IMR-90 (cell line): ENCODE results near the gene CAMTA1. TPM values are rescaled to one million over a fixed set of nuclear protein-coding genes. Genes with fewer than 3 reads are reported as not detected.

Source experiments
- ATAC-seq: fragments of 200-7000 bp; cut with Tn5 transposase; 2 replicates; pipeline ENCODE4 v1.9.1; 2020; ENCODE audit warnings: low read depth, mild to moderate bottlenecking, moderate library complexity
- BruUV-seq: library from RNA; stranded (reverse); fragments of 400-500 nt; replicated peaks from 2 replicates; lab custom pipeline; 2021; lab: Mats Ljungman, UMichigan
- CTCF ChIA-PET: fragments of 300-600 bp; formaldehyde crosslinking; extraction: SDS; loops from one replicate; lab custom pipeline; 2021; ENCODE audit warnings: antibody characterized with exemption; lab: Yijun Ruan, JAX
- POLR2A ChIA-PET: fragments of 300-600 bp; sonication (Branson Sonifier 250); formaldehyde crosslinking; loops from one replicate; lab custom pipeline; 2022; ENCODE audit warnings: antibody characterized with exemption; ENCODE audit not compliant: unreplicated experiment; lab: Charles Lee
- DNase-seq: peaks from one replicate; pipeline ENCODE4 v3.0.0; 2013
- H2AFZ ChIP-seq: replicated peaks from 2 replicates; pipeline ENCODE3; 2013; ENCODE audit warnings: low read length, mild to moderate bottlenecking; ENCODE audit not compliant: poor library complexity
- H2AK5ac ChIP-seq: 2 replicates; pipeline ENCODE4 v1.6.1; 2013; ENCODE audit warnings: low read depth, low read length, inconsistent platforms
- H2AK9ac ChIP-seq: replicated peaks from 2 replicates; pipeline ENCODE3; 2013; ENCODE audit warnings: mild to moderate bottlenecking, low read depth, low read length, moderate library complexity; ENCODE audit not compliant: poor library complexity
- H2BK120ac ChIP-seq: 2 replicates; pipeline ENCODE4 v1.6.1; 2013; ENCODE audit warnings: low read depth, low read length, inconsistent platforms
- H2BK15ac ChIP-seq: 3 replicates; pipeline ENCODE4 v1.6.1; 2013; ENCODE audit warnings: low read depth, low read length, inconsistent platforms
- H2BK20ac ChIP-seq: 2 replicates; pipeline ENCODE4 v1.6.1; 2013; ENCODE audit warnings: low read depth, mild to moderate bottlenecking, inconsistent platforms, low read length, moderate library complexity
- H2BK5ac ChIP-seq: 2 replicates; pipeline ENCODE4 v1.6.1; 2013; ENCODE audit warnings: mild to moderate bottlenecking, low read depth, low read length, inconsistent platforms; ENCODE audit not compliant: poor library complexity, severe bottlenecking
- H3K14ac ChIP-seq: replicated peaks from 2 replicates; pipeline ENCODE4 v1.6.1; 2013; ENCODE audit warnings: low read depth, low read length, inconsistent platforms
- H3K18ac ChIP-seq: 2 replicates; pipeline ENCODE4 v1.6.1; 2013; ENCODE audit warnings: low read depth, low read length, control low read depth
- H3K23ac ChIP-seq: 2 replicates; pipeline ENCODE4 v1.6.1; 2013; ENCODE audit warnings: low read depth, low read length, inconsistent platforms
- H3K27ac ChIP-seq: 2 replicates; pipeline ENCODE4 v1.5.1; 2013; ENCODE audit warnings: mild to moderate bottlenecking, control low read depth, low read length; ENCODE audit not compliant: insufficient read depth
- H3K27me3 ChIP-seq: 2 replicates; pipeline ENCODE4 v1.6.1; 2013; ENCODE audit warnings: low read length; ENCODE audit not compliant: control insufficient read depth, insufficient read depth
- H3K36me3 ChIP-seq: 2 replicates; pipeline ENCODE4 v1.6.1; 2013; ENCODE audit warnings: low read length, mixed read lengths; ENCODE audit not compliant: control insufficient read depth, insufficient read depth
- H3K4ac ChIP-seq: 2 replicates; pipeline ENCODE4 v1.6.1; 2013; ENCODE audit warnings: low read depth, low read length, inconsistent platforms
- H3K4me1 ChIP-seq: 2 replicates; pipeline ENCODE4 v1.6.1; 2013; ENCODE audit warnings: low read length, mixed read lengths; ENCODE audit not compliant: control insufficient read depth, insufficient read depth
- H3K4me2 ChIP-seq: 2 replicates; pipeline ENCODE4 v1.6.1; 2013; ENCODE audit warnings: low read depth, mild to moderate bottlenecking, control low read depth, low read length, moderate library complexity
- H3K4me3 ChIP-seq: 2 replicates; pipeline ENCODE4 v1.5.1; 2013; ENCODE audit warnings: low read depth, mild to moderate bottlenecking, control low read depth, low read length, moderate library complexity; ENCODE audit not compliant: insufficient read depth
- H3K56ac ChIP-seq: 2 replicates; pipeline ENCODE4 v1.6.1; 2013; ENCODE audit warnings: low read length, inconsistent platforms; ENCODE audit not compliant: insufficient read depth; ENCODE audit errors: extremely low read depth
- H3K79me1 ChIP-seq, 2 experiments: 2 replicates each; pipeline ENCODE4 v1.6.1; 2013; ENCODE audit warnings: low read length in 2 of 2, inconsistent platforms in 1 of 2, low read depth in 1 of 2
- H3K9ac ChIP-seq: 2 replicates; pipeline ENCODE4 v1.6.1; 2013; ENCODE audit warnings: low read depth, low read length, control low read depth
- H3K9me1 ChIP-seq: 2 replicates; pipeline ENCODE4 v1.6.1; 2013; ENCODE audit warnings: low read length, inconsistent platforms; ENCODE audit not compliant: insufficient read depth
- H3K9me3 ChIP-seq: 2 replicates; pipeline ENCODE4 v1.6.1; 2013; ENCODE audit warnings: low read length; ENCODE audit not compliant: control insufficient read depth, insufficient read depth
- H4K20me1 ChIP-seq: 2 replicates; pipeline ENCODE4 v1.6.1; 2013; ENCODE audit warnings: low read length, inconsistent platforms; ENCODE audit not compliant: insufficient read depth
- H4K5ac ChIP-seq: 2 replicates; pipeline ENCODE4 v1.6.1; 2013; ENCODE audit warnings: mild to moderate bottlenecking, low read depth, low read length, control low read depth
- H4K8ac ChIP-seq, 2 experiments: 2 replicates each; pipeline ENCODE4 v1.6.1; 2013; ENCODE audit warnings: low read depth in 2 of 2, low read length in 2 of 2, control low read depth in 1 of 2, inconsistent platforms in 1 of 2
- H4K91ac ChIP-seq: 2 replicates; pipeline ENCODE4 v1.6.1; 2013; ENCODE audit warnings: low read depth, low read length, inconsistent platforms; ENCODE audit not compliant: insufficient read depth
- BHLHE40 ChIP-seq: fragments of 150-350 bp; IDR thresholded peaks from 2 replicates; pipeline ENCODE4 v1.6.1; 2016; ENCODE audit warnings: mild to moderate bottlenecking, low read depth, low read length
- CEBPB ChIP-seq: IDR thresholded peaks from 2 replicates; pipeline ENCODE4 v1.6.1; 2012; ENCODE audit warnings: low read depth, low read length, improper control_type of control experiment
- CHD1 ChIP-seq: IDR thresholded peaks from 2 replicates; pipeline ENCODE4 v1.6.1; 2012; ENCODE audit warnings: low read depth, low read length, improper control_type of control experiment
- FOS ChIP-seq: fragments of 150-350 bp; IDR thresholded peaks from 2 replicates; pipeline ENCODE4 v1.6.1; 2016; ENCODE audit warnings: low read depth, low read length
- MAZ ChIP-seq: IDR thresholded peaks from 2 replicates; pipeline ENCODE4 v1.6.1; 2012; ENCODE audit warnings: low read depth, mild to moderate bottlenecking, low read length, improper control_type of control experiment, moderate library complexity, borderline replicate concordance
- MXI1 ChIP-seq: IDR thresholded peaks from 2 replicates; pipeline ENCODE4 v1.6.1; 2012; ENCODE audit warnings: low read depth, mild to moderate bottlenecking, low read length, moderate library complexity, borderline replicate concordance
- NFE2L2 ChIP-seq: fragments of 150-350 bp; IDR thresholded peaks from 2 replicates; pipeline ENCODE4 v1.6.1; 2016; ENCODE audit warnings: low read depth, mild to moderate bottlenecking, low read length
- POLR2A ChIP-seq: IDR thresholded peaks from 2 replicates; pipeline ENCODE4 v1.6.1; 2012; ENCODE audit warnings: mild to moderate bottlenecking, low read depth, low read length
- RAD21 ChIP-seq: IDR thresholded peaks from 2 replicates; pipeline ENCODE4 v1.6.1; 2012; ENCODE audit warnings: low read length, improper control_type of control experiment
- SMC3 ChIP-seq: fragments of 150-350 bp; IDR thresholded peaks from 2 replicates; pipeline ENCODE4 v1.6.1; 2016; ENCODE audit warnings: low read depth, mild to moderate bottlenecking, antibody characterized with exemption, low read length, moderate library complexity
- WGBS, 2 experiments: methylation state at CpG; one replicate each; pipeline versions ENCODE4 v1.1.5 to v1.1.7; 2013; ENCODE audit warnings: missing lambda C conversion rate in 2 of 2; ENCODE audit not compliant: insufficient read length in 1 of 2; ENCODE audit errors: extremely low coverage in 2 of 2; 5-methylcytosine and 5-hydroxymethylcytosine counted together
- dilution Hi-C: fragments of 300-500 bp; cut with HindIII; formaldehyde crosslinking; loops from one replicate; pipeline ENCODE4 v1.14.3; 2018; ENCODE audit warnings: low sequenced_read_pairs; ENCODE audit not compliant: unreplicated experiment
- in situ Hi-C: fragments of 300-500 bp; cut with MboI; formaldehyde crosslinking; loops from 3 replicates; pipeline ENCODE4 v1.14.3; 2019; ENCODE audit warnings: low sequenced_read_pairs, inconsistent platforms, mixed read lengths
- intact Hi-C: fragments of 100-400 bp; cut with micrococcal nuclease; formaldehyde crosslinking; loops from 2 replicates; pipeline ENCODE4 v1.10.0; 2022
- polyA plus RNA-seq, 3 experiments: library from polyadenylated mRNA; depleted of rRNA; stranded (reverse); fragments of >200 nt; gene quantifications; 2 replicates each; pipeline ENCODE4 v1.2.3, GENCODE V29; 2012; ENCODE audit warnings: low replicate concordance in 1 of 3
- total RNA-seq: library from RNA; depleted of rRNA; stranded (reverse); fragments of >200 nt; gene quantifications from 2 replicates; pipeline ENCODE4 v1.2.3, GENCODE V29; 2012
- TF ChIP-seq, protein P1 (sequence below): conservative IDR thresholded peaks from 2 replicates; pipeline ENCODE4 v1.5.1; 2012; ENCODE audit warnings: mild to moderate bottlenecking, low read depth, low read length, improper control_type of control experiment
- TF ChIP-seq, protein P2 (sequence below): fragments of 150-350 bp; IDR thresholded peaks from 2 replicates; pipeline ENCODE4 v1.6.1; 2017; ENCODE audit warnings: mild to moderate bottlenecking, antibody characterized with exemption, low read length, low read depth
- TF ChIP-seq, protein P3 (sequence below): fragments of 150-350 bp; IDR thresholded peaks from 2 replicates; pipeline ENCODE4 v1.6.1; 2016; ENCODE audit warnings: low read depth, mild to moderate bottlenecking, low read length, moderate library complexity, borderline replicate concordance

The CAMTA1 gene
- total and polyA plus RNA-seq, 2 of the 4 experiments (the other 2 are of a cell fraction) = 35.5 to 74.3 TPM

DNA sequence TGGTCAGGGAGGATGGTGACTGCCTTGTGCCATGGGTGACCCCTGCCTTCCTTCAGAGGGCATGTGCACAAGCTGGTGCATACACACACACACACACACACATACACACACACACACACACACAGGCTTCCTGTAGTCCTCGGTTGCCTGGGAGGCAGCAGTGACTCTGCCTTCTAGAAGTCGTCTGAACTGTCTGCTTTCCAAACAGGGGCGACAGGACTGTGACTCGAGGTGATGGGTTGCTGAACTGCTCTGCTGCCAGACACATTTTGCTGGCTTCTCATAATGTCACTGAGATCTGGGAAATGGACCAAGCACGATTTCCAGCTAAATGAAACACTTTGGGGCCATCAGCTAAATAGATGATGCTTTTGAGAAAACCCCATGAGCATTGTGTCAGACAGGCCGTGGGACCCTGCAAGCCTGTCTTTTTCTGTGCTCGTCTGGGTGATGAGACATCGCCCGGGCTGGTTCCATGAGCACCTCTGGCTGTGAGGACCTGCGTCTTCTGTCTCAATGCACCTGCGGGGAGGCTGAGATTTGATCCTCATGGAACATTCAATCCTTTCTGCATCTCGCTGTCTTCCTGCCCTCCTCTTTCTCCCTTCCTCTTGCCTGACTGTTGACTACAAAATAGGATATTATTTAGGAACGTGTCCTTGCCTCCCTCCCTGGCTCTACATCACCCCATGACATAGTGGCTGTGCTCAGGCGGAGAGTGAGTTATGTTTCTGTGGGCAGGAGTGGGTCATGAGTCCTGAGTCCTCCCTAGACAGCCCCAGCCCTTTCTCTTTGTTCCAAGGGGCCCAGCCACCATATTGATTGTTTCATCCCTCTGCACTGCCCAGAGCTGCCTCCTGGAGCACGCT lies 436.8 kb downstream of the CAMTA1 start:
- H4K20me1 ChIP-seq = no peaks in the 10 kb centered on the region
- no peak overlapping the region for H3K9ac ChIP-seq
- WGBS, 2 experiments = 63% methylated on average over 5 of the region's 15 CpGs; no CpG with 5 or more reads in 1 of the 2 experiments
- H2BK5ac ChIP-seq = peak overlapping the region; percentile 48
- H2AK5ac ChIP-seq = peak overlapping the region; percentile 95
- H3K23ac ChIP-seq = 0 out of 2 replicates have a peak overlapping the region, but pooled peaks have one; percentile 12
- H3K4ac ChIP-seq = peak overlapping the region; percentile 76
- peak overlapping the region; percentile 71 for H4K91ac ChIP-seq
- no peak overlapping the region; the same call in 1 of the 2 replicates for H3K27ac ChIP-seq
- no peak overlapping the region for H3K4me3 ChIP-seq
- H2BK120ac ChIP-seq = peak overlapping the region; percentile 76
- no peak overlapping the region for H3K18ac ChIP-seq
- peak overlapping the region; percentile 76 for H2AFZ ChIP-seq
- dilution Hi-C loops (no loop called here), intact Hi-C loops (loop anchor here (5.0 kb wide), 1 partner anchor 75 kb away; no protein-coding TSS in a partner anchor), in situ Hi-C loops (loop anchor here (10.0 to 25.0 kb wide), 2 partner anchors 427 to 510 kb away; partner anchors contain the start of gene DNAJC11)
- peak overlapping the region; percentile 88 for H2BK20ac ChIP-seq
- POLR2A ChIA-PET = no interaction called here
- H3K4me1 ChIP-seq = peaks cover 9% of the 10 kb centered on the region
- H3K9me1 ChIP-seq = peaks cover 25% of the 10 kb centered on the region
- no peak overlapping the region for H3K4me2 ChIP-seq
- peak overlapping the region; percentile 77; the same call in 2 of the 3 replicates for H2BK15ac ChIP-seq
- H4K8ac ChIP-seq = peak overlapping the region; percentile 42 to 57
- CTCF ChIA-PET = interaction anchor here (0.7 kb wide), 1 partner anchor 27 kb away, joined by 3 read pairs; no protein-coding TSS in a partner anchor
- no TSS peak for BruUV-seq
- peak; percentile 16; the same call in 1 of the 2 replicates for ATAC-seq
- H3K36me3 ChIP-seq = no peaks in the 10 kb centered on the region
- H3K14ac ChIP-seq = peak overlapping the region; percentile 83
- no peaks in the 10 kb centered on the region for H3K79me1 ChIP-seq
- no peaks in the 10 kb centered on the region for H3K27me3 ChIP-seq
- H3K56ac ChIP-seq = no peak overlapping the region
- peak; percentile 48 for DNase-seq
- H2AK9ac ChIP-seq = peak overlapping the region; percentile 85
- no peak overlapping the region for H4K5ac ChIP-seq
- H3K9me3 ChIP-seq = no peaks in the 10 kb centered on the region; the same call in 1 of the 2 replicates
- peak; percentile 34; the same call in 1 of the 2 replicates for TF ChIP-seq BHLHE40
- no peak for TF ChIP-seq POLR2A
- 0 out of 2 replicates have a peak, but pooled peaks have one; percentile 7 for TF ChIP-seq SMC3
- no peak for TF ChIP-seq RAD21
- TF ChIP-seq, protein P1, sequence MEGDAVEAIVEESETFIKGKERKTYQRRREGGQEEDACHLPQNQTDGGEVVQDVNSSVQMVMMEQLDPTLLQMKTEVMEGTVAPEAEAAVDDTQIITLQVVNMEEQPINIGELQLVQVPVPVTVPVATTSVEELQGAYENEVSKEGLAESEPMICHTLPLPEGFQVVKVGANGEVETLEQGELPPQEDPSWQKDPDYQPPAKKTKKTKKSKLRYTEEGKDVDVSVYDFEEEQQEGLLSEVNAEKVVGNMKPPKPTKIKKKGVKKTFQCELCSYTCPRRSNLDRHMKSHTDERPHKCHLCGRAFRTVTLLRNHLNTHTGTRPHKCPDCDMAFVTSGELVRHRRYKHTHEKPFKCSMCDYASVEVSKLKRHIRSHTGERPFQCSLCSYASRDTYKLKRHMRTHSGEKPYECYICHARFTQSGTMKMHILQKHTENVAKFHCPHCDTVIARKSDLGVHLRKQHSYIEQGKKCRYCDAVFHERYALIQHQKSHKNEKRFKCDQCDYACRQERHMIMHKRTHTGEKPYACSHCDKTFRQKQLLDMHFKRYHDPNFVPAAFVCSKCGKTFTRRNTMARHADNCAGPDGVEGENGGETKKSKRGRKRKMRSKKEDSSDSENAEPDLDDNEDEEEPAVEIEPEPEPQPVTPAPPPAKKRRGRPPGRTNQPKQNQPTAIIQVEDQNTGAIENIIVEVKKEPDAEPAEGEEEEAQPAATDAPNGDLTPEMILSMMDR = no peak
- TF ChIP-seq, protein P2, sequence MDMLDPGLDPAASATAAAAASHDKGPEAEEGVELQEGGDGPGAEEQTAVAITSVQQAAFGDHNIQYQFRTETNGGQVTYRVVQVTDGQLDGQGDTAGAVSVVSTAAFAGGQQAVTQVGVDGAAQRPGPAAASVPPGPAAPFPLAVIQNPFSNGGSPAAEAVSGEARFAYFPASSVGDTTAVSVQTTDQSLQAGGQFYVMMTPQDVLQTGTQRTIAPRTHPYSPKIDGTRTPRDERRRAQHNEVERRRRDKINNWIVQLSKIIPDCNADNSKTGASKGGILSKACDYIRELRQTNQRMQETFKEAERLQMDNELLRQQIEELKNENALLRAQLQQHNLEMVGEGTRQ = no peak
- TF ChIP-seq CEBPB = no peak
- TF ChIP-seq MXI1 = no peak
- TF ChIP-seq FOS = 0 out of 2 replicates have a peak, but pooled peaks have one; percentile 15
- TF ChIP-seq NFE2L2 = no peak
- TF ChIP-seq CHD1 = no peak
- no peak for TF ChIP-seq MAZ
- TF ChIP-seq, protein P3, sequence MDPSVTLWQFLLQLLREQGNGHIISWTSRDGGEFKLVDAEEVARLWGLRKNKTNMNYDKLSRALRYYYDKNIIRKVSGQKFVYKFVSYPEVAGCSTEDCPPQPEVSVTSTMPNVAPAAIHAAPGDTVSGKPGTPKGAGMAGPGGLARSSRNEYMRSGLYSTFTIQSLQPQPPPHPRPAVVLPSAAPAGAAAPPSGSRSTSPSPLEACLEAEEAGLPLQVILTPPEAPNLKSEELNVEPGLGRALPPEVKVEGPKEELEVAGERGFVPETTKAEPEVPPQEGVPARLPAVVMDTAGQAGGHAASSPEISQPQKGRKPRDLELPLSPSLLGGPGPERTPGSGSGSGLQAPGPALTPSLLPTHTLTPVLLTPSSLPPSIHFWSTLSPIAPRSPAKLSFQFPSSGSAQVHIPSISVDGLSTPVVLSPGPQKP = no peak
